Right lobe of liver (tissue), 4 donors: Measurements from ENCODE around the gene TYRO3.

Experiments
- POLR2A ChIP-seq: fragments of 450-650 bp; IDR thresholded peaks from one replicate; pipeline ENCODE4 v1.6.1; 2017; ENCODE audit warnings: antibody characterized with exemption, mild to moderate bottlenecking
- TF ChIP-seq, protein P1 (sequence below), 4 donors: fragments of 200-600 bp in 3 of 4; fragments of 450-650 bp in 1 of 4; IDR thresholded peaks; one replicate each; pipeline versions ENCODE4 v1.5.1 to v1.8.0; 2016 to 2022; ENCODE audit warnings: antibody characterized with exemption in 4 of 4, mild to moderate bottlenecking in 2 of 4
- donor health status: DM: no; HTN: no; CAD: no.
- donor health status: DM: no; HTN: no; CAD: no.
- donor health status: DM: no; HTN: yes; CAD: no.

DNA sequence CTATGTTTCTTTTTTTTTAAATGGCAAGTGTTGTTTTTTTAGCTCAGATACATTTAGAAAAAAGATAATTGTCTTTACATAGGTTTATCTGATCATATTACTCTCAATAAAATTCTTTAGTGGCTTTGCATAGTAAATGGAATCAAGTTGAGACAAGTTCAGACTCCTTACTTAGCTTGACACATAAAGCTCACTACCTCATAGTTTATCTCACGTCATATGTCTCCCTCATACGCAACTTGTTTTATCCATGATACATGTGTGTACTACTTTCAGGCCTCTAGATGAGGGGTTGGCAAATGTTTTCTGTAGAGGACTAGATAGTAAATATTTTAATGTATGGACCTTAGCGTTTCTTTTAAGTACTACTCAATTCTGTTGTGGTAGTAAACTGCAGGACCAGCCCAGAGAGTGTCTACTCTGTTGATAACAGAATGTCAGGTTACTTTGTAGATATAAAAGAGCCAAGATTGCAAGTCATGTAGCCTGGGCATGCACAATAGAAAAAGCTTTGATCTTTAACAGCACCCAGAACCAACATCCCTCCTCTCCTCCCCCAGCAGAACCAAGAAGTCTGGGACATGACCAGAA, 73.0 kb downstream of the TYRO3 start:
- TF ChIP-seq, protein P1, sequence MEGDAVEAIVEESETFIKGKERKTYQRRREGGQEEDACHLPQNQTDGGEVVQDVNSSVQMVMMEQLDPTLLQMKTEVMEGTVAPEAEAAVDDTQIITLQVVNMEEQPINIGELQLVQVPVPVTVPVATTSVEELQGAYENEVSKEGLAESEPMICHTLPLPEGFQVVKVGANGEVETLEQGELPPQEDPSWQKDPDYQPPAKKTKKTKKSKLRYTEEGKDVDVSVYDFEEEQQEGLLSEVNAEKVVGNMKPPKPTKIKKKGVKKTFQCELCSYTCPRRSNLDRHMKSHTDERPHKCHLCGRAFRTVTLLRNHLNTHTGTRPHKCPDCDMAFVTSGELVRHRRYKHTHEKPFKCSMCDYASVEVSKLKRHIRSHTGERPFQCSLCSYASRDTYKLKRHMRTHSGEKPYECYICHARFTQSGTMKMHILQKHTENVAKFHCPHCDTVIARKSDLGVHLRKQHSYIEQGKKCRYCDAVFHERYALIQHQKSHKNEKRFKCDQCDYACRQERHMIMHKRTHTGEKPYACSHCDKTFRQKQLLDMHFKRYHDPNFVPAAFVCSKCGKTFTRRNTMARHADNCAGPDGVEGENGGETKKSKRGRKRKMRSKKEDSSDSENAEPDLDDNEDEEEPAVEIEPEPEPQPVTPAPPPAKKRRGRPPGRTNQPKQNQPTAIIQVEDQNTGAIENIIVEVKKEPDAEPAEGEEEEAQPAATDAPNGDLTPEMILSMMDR (IDR thresholded peaks at IDR 0.05): no peak
- TF ChIP-seq POLR2A: no peak
